A673 (cell line): ENCODE measurements around the gene UBE2J2. TPM values are rescaled to one million over a fixed set of nuclear protein-coding genes. Genes with fewer than 3 reads are reported as not detected.

Experiments used
- BruUV-seq: library from RNA; stranded (reverse); fragments of 400-500 nt; replicated peaks from 2 replicates; lab custom pipeline; 2021; lab: Mats Ljungman, UMichigan
- CTCF ChIA-PET: fragments of 300-600 bp; sonication (Branson Sonifier 250); formaldehyde crosslinking; loops from one replicate; lab custom pipeline; 2022; ENCODE audit warnings: antibody characterized with exemption; lab: Charles Lee
- POLR2A ChIA-PET: fragments of 300-600 bp; sonication (Branson Sonifier 250); formaldehyde crosslinking; loops from one replicate; lab custom pipeline; 2022; ENCODE audit warnings: antibody characterized with exemption; ENCODE audit not compliant: low non-redundant PET; lab: Charles Lee
- DNase-seq: peaks from one replicate; pipeline ENCODE4 v3.0.0-alpha.2; 2015; ENCODE audit warnings: low spot score
- H3K27ac ChIP-seq: fragments of 200-600 bp; sonication (generic); 2 replicates; pipeline ENCODE4 v1.5.1; 2016; ENCODE audit warnings: mixed run types, low read depth, mild to moderate bottlenecking, mixed read lengths, antibody characterized with exemption, low read length; ENCODE audit not compliant: poor library complexity, severe bottlenecking
- H3K27me3 ChIP-seq: fragments of 200-600 bp; sonication (generic); replicated peaks from 2 replicates; pipeline ENCODE4 v1.6.1; 2017; ENCODE audit warnings: mixed run types, low read depth, mild to moderate bottlenecking, mixed read lengths, antibody characterized with exemption, low read length; ENCODE audit not compliant: insufficient read depth, poor library complexity
- H3K36me3 ChIP-seq: fragments of 200-600 bp; sonication (generic); 2 replicates; pipeline ENCODE4 v1.6.1; 2016; ENCODE audit warnings: mixed run types, mild to moderate bottlenecking, mixed read lengths, antibody characterized with exemption, low read length; ENCODE audit not compliant: insufficient read depth, poor library complexity, severe bottlenecking
- H3K4me1 ChIP-seq: fragments of 200-600 bp; sonication (generic); 2 replicates; pipeline ENCODE4 v1.6.1; 2017; ENCODE audit warnings: mixed run types, mild to moderate bottlenecking, mixed read lengths, antibody characterized with exemption, low read length; ENCODE audit not compliant: insufficient read depth, poor library complexity, severe bottlenecking
- H3K4me3 ChIP-seq: fragments of 200-600 bp; sonication (generic); 2 replicates; pipeline ENCODE4 v1.5.1; 2016; ENCODE audit warnings: low read depth, mixed run types, mild to moderate bottlenecking, mixed read lengths, low read length; ENCODE audit not compliant: poor library complexity, severe bottlenecking
- H3K9me3 ChIP-seq: fragments of 200-600 bp; sonication (generic); 2 replicates; pipeline ENCODE4 v1.6.1; 2016; ENCODE audit warnings: mixed run types, low read depth, mild to moderate bottlenecking, mixed read lengths, antibody characterized with exemption, low read length; ENCODE audit not compliant: poor library complexity, severe bottlenecking
- EZH2 ChIP-seq: fragments of 200-600 bp; sonication (generic); IDR thresholded peaks from 2 replicates; pipeline ENCODE4 v1.6.1; 2017; ENCODE audit warnings: borderline replicate concordance, low read depth, mild to moderate bottlenecking, mixed read lengths, antibody characterized with exemption, low read length; ENCODE audit not compliant: poor library complexity, severe bottlenecking
- intact Hi-C: fragments of 100-400 bp; cut with micrococcal nuclease; formaldehyde crosslinking; loops from one replicate; pipeline ENCODE4 v1.10.0; 2022; ENCODE audit not compliant: unreplicated experiment
- total RNA-seq: library from RNA; stranded (reverse); gene quantifications from 2 replicates; pipeline ENCODE4 v1.2.3, GENCODE V29; 2021
- TF ChIP-seq, protein P1 (sequence below): fragments of 300-800, 200-600 bp; sonication (generic); conservative IDR thresholded peaks from 2 replicates; pipeline ENCODE4 v1.5.1; 2017; ENCODE audit warnings: low read depth, mild to moderate bottlenecking, antibody characterized with exemption, low read length, moderate library complexity, mixed read lengths

Gene UBE2J2
- total RNA-seq, 1 experiment from 2014 or later, result 92.8 TPM

DNA sequence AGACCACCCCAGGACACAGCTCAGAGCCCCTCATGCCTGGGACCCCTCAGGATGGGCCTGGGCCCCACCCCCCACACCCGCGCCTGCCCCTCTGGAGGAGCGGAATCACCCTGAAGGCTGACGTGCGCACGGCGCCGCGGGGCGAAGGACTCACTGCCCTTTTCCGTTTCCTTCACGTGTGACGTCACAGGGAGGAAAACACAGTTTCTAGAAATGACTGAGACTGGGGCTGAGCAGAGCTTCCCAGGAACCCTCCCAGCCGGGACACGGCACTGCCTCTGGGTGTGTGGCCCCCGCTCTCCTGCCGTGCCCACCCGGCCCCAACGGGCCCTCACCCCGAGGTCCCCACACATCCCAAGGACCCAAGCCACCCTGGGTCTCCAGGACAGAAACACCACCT, 54.3 kb downstream of the UBE2J2 start:
- intact Hi-C loops, result loop anchor here (5.0 kb wide), 1 partner anchor 47 kb away; the partner anchor contains the start of gene TTLL10
- Histone ChIP-seq H3K4me3 (no peak overlapping the region), H3K9me3 (no peaks in the 10 kb centered on the region), H3K4me1 (peaks cover 18% of the 10 kb centered on the region), H3K27me3 (no peaks in the 10 kb centered on the region), H3K27ac (no peak overlapping the region), H3K36me3 (peaks cover 31% of the 10 kb centered on the region)
- no TSS peak for BruUV-seq
- no peak for DNase-seq
- POLR2A ChIA-PET, result no interaction called here
- TF ChIP-seq EZH2, result no peak
- TF ChIP-seq, protein P1, sequence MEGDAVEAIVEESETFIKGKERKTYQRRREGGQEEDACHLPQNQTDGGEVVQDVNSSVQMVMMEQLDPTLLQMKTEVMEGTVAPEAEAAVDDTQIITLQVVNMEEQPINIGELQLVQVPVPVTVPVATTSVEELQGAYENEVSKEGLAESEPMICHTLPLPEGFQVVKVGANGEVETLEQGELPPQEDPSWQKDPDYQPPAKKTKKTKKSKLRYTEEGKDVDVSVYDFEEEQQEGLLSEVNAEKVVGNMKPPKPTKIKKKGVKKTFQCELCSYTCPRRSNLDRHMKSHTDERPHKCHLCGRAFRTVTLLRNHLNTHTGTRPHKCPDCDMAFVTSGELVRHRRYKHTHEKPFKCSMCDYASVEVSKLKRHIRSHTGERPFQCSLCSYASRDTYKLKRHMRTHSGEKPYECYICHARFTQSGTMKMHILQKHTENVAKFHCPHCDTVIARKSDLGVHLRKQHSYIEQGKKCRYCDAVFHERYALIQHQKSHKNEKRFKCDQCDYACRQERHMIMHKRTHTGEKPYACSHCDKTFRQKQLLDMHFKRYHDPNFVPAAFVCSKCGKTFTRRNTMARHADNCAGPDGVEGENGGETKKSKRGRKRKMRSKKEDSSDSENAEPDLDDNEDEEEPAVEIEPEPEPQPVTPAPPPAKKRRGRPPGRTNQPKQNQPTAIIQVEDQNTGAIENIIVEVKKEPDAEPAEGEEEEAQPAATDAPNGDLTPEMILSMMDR, result no peak
- CTCF ChIA-PET, result no interaction called here

DNA sequence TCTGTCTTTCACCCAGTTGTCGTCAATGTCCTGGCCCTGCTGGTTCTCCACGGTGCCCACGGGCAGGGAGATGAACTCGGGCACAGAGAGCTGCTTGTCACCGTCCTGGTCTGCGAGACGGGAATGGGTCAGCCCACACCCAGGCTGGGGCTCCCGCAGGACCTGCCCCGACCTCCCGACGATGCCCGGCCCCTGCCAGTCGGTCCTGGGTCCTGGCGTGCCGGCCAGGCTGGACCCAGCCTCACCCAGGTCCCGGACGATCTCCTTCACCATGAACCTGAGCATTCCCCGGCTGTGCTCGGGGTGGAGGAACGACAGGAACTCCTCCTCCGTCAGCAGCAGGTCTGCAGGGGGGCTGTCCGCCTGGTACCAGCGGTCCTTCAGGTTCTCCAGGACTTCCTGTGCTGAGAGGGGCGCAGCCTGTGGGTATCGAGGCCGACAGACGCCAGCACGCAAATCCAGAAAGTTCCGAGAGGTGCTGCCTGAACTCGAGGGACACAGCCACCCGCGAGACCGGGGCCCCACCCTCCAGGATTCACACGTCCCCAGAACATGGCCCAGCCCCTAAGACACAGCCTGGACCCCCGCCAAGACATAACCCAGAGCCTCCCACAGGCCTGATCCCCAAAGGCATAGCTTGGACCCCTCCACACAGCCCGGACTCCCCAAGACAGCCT, 55.0 kb downstream of the UBE2J2 start:
- no peak for DNase-seq
- no TSS peak for BruUV-seq
- Histone ChIP-seq H3K27me3 (no peaks in the 10 kb centered on the region), H3K4me3 (no peak overlapping the region), H3K9me3 (no peaks in the 10 kb centered on the region), H3K27ac (peak overlapping the region; percentile 37), H3K4me1 (peaks cover 18% of the 10 kb centered on the region), H3K36me3 (peaks cover 31% of the 10 kb centered on the region)
- ChIA-PET CTCF (no interaction called here), POLR2A (no interaction called here)
- intact Hi-C loops, result loop anchor here (5.0 kb wide), 1 partner anchor 46 kb away; the partner anchor contains the start of gene TTLL10
- TF ChIP-seq EZH2, result no peak
- TF ChIP-seq, protein P1, result no peak

DNA sequence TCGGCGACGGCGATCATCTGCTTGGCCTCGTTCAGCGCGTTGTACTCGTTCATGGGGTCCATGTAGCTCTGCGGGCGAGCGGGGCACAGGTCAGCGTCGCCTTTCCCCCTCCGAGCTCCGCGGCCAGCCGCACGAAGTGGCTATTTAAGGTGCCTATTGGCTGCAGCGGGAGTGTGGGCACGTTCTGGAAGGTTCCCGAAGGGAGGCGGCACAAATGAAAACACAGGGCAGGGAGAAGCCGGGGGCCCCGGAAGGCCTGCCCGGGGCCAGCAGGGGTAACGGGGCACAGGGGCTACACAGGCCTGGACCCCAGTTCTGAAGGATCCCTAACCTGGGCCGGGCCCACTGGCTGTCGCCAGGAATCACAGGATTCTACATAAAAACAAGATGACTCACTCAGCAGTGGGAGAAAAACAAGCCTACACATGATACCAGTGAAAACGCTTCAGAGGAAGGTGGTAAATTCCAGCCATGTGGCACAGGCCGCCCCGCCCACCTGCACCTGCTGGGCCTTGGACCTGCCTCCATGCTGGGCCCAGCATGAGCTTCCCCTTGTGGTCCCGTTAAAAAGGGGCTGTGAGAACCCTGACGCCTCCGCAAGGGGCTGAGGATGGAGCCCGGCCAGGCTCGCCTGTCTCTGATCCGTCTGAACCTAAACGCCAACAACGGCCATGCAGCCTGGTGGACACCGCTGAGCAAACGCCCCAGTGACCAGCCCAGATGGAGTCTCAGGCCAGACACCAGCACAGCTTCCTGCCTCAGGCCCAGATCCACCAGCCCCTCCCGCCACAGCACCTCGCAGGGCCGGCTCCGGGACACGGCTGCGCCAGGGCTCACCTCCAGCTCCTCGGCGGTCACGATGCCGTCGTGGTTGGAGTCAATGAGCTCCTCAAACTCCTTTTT, 55.8 kb downstream of the UBE2J2 start:
- DNase-seq, result peak; percentile 72
- intact Hi-C loops, result loop anchor here (5.0 kb wide), 1 partner anchor 46 kb away; the partner anchor contains the start of gene TTLL10
- H3K27ac ChIP-seq, result peak overlapping the region; percentile 37
- POLR2A ChIA-PET, result no interaction called here
- H3K36me3 ChIP-seq, result peaks cover 31% of the 10 kb centered on the region
- no peak for TF ChIP-seq EZH2
- TF ChIP-seq, protein P1, result no peak
- no peaks in the 10 kb centered on the region for H3K9me3 ChIP-seq
- peaks cover 18% of the 10 kb centered on the region for H3K4me1 ChIP-seq
- no peaks in the 10 kb centered on the region for H3K27me3 ChIP-seq
- BruUV-seq, result no TSS peak
- no peak overlapping the region for H3K4me3 ChIP-seq
- CTCF ChIA-PET, result no interaction called here
